ENCODE results near the gene ADAMTS3. TPM values are rescaled to one million over a fixed set of nuclear protein-coding genes. Genes with fewer than 3 reads are reported as not detected.
"Not testable (repeated sequence)": the region's sequence is repeated elsewhere in the genome, so short reads cannot be mapped to it uniquely, and the experiment has no call there.

Gene ADAMTS3
- total RNA-seq, 1 donor from 2014 or later = 0.35 TPM

DNA sequence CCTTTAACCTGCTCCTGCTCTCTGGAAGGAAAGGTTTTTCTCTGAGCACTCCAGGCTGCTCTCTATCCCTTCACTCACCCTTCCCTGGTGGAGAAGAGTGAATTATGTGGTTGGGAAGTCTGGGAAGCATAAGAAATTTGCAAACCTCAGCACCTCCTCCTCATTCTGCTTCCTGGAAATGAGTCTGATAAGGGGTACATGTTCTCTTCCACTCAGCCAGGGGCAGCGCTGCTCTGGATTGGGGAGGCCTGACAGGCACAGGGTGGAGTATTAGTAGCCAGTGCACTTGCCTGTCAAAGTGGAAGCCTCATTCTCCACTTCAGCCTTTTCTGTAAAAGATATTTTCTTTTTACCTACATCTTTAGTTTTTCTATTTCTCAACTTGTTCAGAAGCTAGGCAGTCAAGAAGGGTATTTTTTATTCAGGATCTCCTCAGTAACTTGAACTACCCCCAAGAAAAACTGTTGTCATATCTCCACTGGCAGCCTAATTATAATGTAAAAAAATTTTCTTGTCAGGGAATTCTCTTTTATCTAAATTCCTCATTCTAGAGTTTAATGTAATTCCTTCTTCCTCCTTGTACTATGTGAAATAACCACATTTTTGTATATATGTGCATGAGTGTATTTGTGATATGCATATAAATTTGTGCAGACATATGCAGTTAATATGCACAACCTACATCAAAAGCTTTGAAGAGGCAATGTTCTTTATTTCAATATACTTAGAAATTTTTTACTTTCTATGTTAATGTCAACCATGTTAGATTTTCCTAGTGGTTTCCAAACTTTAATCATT is 15.3 kb downstream of the ADAMTS3 start:
- DNase-seq (ENCODE audit: low spot score) (no peak), ATAC-seq (peak; percentile 40)

GRCh38 chr4:72552447-72552846 is 16.6 kb downstream of the ADAMTS3 start:
- DNase-seq (ENCODE audit: low spot score) (no peak), ATAC-seq (no peak)

DNA sequence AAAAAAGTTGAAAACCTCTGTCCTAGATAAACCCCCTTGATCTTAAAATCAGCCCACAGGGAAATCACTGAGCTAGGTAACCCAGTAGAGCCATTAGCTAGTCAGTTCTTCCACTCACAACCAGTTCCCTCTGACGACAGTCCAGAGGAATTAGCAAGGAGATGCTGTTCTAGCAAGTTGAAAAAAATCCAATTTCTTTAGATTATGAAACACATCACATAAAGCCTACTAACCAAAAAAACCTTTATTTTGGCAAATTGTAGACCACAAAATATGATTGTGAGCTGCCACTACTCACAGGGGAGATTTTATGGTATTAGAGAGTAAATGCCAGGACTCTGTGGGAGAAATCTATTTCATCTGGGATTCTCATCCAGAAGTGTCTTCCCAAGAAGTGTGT is 22.6 kb downstream of the ADAMTS3 start:
- DNase-seq (ENCODE audit: low spot score) (no peak), ATAC-seq (no peak)

DNA sequence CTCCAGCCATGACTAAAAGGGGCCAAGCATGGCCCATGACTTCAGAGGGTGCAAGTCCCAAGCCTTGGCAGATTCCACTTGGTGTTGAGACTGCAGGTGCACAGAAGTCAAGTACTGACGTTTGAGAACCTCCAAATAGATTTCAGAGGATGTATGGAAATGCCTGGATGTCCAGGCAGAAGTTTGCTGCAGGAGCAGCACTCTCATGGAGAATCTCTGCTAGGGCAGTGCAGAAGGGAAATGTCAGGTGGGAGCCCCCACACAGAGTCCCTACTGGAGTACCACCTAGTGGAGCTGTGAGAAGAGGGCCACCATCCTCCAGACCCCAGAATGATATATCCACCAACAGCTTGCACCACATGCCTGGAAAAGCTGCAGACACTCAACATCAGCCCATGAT is 28.3 kb downstream of the ADAMTS3 start:
- ATAC-seq; DNase-seq (ENCODE audit: low spot score): not testable (repeated sequence)

GRCh38 chr4:72538006-72538405 is 31.0 kb downstream of the ADAMTS3 start:
- DNase-seq (ENCODE audit: low spot score) (no peak), ATAC-seq (no peak)

DNA sequence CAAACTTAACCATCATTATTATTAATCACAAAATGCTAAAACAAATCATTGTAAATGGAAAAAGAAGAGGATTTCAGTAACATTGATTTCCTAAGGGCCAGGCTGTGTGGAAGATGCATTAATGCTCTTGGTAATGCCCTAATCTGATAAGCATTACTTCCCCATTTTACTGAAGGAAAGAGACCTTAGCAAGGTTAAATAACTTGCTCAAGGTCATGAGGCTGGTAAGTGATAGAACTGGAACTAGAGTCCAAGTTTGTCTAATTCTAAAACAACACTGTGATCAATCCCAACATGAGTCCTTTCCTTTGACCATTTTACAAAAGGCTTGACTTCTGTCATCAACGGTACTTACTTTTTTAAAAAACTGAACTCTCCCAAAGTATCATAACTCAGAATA is 32.6 kb downstream of the ADAMTS3 start:
- DNase-seq (ENCODE audit: low spot score) = no peak
- no peak for ATAC-seq

DNA sequence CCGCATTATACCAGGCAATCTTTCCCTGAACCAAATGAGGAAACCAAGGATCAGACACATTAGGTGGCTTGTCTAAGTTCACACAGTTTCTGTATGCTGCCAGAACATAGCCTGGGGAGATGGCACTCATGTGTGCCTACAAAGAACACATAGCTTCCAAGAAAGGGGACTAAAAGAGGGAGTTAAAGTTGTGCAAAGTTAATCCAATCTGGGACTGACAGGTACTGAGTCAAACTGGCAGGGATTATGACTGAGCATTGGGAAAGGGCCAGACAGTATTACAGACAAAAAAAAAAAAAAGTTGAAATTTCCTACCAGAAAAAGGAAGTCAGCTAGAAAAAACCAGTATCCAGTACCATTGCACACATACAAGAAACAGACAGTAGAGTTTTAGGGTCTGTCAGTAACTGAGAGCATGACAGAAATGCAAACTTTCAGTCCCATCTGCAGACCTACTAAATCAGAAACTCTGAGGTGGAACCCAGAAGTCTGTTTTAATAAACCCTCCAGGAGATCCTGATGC is 37.2 kb downstream of the ADAMTS3 start:
- ATAC-seq (no peak), DNase-seq (ENCODE audit: low spot score) (no peak)

DNA sequence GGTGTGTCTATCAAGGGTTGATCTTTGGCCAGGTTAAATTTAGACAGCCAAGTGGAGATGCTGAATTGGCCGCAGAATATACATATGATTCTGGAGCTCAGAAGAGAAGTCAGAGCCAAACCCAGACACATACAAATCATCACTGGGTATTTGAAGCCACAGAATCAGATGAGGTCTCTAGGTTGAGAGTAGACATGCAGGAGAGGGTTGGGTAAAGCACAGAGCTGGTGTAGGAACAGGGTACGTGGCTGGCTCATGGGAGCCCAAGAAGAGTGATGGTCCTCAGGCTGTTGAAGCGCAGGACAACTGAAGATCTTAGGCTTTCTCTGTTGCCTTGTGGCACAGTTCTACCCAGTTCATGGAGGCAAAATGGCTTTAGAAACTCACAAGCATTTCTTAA is 37.7 kb downstream of the ADAMTS3 start:
- no peak for ATAC-seq
- DNase-seq (ENCODE audit: low spot score) = no peak

DNA sequence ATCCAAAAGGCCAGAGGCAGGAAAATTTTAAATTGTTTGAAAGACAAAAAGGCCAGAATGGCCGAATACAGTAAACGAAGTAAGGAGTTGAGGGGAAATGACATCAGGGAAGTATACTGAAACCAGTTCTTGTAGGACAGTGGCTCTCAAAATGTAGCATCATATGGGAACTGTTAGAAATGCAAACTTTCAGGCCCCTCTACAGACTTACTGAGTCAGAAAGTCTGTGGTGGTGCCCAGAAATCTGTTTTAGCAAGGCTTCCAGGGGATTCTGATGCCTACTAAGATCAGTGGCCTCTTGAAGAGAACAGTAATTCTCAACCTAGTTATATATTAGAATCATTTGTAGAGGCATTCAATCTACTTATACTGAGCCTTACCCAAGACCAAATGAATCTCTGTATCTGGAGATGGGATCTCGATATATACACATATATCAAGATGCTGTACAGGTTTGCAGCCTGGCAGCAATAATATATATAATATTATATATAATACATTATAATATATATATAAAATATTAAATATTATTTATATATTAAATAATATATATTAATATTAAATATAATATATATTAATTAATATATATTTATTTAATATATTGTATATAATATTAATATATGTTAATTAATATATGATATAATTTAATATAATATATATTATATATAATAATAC is 39.7 kb downstream of the ADAMTS3 start:
- no peak for ATAC-seq
- no peak for DNase-seq (ENCODE audit: low spot score)

- no peak for DNase-seq (ENCODE audit: low spot score)
- ATAC-seq = no peak
These were observed 41.9 kb downstream of the ADAMTS3 start for GRCh38 chr4:72527038-72527646.

DNA sequence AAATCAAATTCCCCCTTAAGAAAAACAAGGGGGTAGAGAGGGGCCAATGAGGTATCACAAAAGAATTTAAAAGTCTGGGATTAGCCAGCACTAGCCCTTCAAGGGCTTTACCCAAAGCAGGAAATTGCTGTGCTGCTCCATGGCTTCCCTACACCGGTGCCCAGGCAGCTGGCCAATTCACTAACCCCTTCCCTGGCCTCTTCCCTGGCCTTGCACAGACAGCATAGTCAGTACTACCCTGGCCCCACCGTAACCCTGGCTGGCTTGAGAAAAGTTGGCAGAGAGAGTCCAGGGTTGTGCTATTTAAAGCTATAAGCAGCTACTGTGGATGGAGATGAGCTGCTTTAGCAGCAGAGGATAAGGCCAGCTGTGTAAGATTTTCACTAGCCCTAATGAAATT is 43.1 kb downstream of the ADAMTS3 start:
- no peak for DNase-seq (ENCODE audit: low spot score)
- peak; percentile 33 for ATAC-seq

DNA sequence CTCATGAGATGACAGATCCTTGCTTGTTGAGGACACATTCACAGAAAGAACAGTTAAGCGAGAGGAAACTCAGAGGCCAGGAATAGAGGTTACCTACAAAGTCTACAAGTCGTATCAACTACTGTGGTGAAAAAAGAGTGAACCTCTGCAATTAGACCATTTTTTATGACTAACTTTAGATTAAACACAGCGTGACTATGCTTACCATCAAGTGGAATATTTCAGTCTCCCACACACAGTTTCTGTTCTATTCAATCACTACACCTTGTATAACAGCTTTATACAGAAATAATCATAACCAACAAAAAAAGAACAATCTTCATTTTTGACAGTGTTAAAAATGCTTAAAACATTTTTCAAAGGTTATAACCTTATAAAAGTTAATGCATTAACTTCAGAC is 46.6 kb downstream of the ADAMTS3 start:
- ATAC-seq (no peak), DNase-seq (ENCODE audit: low spot score) (no peak)

DNA sequence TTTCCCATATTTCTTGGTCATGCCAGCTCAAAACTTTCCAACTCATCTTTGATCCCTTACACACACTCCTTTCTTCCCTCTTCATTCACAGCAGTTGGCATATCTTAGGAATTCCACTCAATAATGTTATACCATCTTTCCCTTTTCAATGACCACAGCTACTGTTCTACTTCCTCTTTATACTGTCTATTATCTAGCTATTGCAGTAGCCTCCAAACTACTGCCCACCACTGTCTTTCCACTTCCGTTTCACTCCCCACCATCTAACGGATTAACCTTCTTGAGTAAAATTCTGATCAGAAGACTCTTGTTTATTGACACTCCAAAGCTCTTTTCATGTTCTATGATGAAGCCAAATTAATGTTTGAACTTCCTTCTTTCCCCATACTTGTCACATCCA is 55.8 kb downstream of the ADAMTS3 start:
- no peak for ATAC-seq
- no peak for DNase-seq (ENCODE audit: low spot score)

- no peak for ATAC-seq
- DNase-seq (ENCODE audit: low spot score) = no peak
These were observed 61.1 kb downstream of the ADAMTS3 start for GRCh38 chr4:72507860-72508419.

DNA sequence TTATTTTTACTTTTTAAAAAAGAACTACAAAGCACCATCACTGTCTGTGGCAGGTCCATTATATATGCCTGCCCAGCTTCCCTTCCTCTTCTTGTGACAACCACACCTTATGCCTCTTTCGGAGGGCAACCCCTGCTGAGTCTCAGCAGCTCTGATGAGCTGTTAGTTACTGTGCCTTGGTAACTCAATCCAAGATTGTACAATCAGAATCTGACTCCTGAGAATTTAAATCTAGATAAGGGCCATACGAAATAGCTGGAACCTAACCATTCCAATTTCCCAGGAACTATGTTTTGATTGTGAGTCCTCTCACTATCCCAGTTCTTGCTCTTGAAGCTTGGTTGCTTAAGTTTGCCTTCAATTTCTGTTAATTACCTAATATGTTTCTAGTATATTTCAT is 61.9 kb downstream of the ADAMTS3 start:
- DNase-seq (ENCODE audit: low spot score) = no peak
- no peak for ATAC-seq

DNA sequence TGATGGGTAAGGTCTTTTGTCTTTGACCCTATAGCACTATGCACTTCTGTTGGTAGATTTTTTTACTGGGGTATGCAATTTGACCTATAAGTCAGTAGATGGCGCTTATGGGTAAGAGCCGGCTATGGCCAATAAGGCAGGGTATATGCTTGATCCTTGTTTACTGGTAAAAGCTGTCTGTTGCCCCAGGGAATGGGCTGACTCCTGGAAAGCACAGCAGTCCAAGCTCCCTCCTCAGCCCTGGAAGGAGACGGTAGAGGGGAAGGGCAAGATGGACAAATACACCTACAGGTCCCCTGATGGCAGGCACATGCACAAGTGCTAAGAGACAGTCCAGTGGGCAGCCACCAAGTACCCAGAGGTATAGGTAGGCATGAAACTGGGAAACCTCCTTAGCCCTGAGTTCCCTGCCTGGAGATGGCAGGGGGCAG is 63.7 kb downstream of the ADAMTS3 start:
- DNase-seq (ENCODE audit: low spot score) (no peak), ATAC-seq (peak; percentile 96)

DNA sequence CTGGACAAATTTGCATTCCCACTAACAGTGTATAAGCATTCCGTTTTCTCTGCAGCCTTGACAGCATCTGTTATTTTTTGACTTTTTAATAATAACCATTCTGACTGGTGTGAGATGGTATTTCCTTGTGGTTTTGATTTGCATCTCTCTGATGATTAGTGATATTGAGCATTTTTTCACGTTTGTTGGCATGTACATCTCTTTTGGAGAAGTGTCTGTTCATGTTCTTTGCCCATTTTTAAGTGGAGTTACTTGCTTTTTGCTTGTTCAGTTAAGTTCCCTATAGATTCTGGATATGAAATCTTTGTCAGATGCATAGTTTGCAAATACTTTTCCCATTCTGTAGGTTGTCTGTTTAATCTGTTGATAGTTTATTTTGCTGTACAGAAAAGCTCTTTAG is 68.8 kb downstream of the ADAMTS3 start:
- DNase-seq (ENCODE audit: low spot score) (no peak), ATAC-seq (no peak)

GRCh38 chr4:72496119-72496518 is 72.9 kb downstream of the ADAMTS3 start:
- DNase-seq (ENCODE audit: low spot score) = no peak
- ATAC-seq = no peak

DNA sequence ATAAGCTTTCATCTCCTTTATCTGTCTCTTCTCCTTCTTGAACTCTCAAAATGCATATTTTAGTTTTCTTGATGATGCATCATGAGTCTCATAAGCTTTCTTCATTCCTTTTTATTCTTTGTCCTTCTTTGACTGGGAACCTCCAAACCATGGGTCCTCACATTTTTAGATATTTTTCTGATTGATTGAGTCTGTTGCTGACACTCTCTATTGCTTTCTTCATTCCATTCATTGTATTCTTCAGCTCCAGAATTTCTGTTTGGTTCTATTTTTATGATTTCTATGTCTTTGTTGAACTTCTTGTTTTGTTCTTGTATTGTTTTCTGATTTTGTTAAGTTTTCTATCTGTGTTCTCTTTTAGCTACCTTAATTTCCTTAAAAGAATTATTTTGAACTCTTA is 74.9 kb downstream of the ADAMTS3 start:
- no peak for DNase-seq (ENCODE audit: low spot score)
- no peak for ATAC-seq

DNA sequence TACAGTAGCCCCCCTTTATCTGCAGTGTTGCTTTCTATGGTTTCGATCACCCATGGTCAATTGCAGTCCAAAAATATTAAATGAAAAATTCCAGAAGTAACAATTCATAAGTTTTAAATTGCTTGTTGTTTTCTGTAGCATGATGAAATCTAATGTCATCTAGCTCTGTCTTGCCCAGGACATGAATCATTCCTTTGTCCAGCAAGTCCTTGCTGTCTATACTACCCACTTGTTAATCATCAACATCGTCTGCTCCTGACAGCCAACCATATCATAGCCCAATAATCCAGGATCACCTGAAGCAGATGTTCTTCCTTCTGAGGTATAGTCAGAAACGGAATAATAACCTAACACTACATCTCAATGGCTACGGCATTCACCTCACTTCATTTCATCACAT is 79.8 kb downstream of the ADAMTS3 start:
- no peak for ATAC-seq
- no peak for DNase-seq (ENCODE audit: low spot score)

DNA sequence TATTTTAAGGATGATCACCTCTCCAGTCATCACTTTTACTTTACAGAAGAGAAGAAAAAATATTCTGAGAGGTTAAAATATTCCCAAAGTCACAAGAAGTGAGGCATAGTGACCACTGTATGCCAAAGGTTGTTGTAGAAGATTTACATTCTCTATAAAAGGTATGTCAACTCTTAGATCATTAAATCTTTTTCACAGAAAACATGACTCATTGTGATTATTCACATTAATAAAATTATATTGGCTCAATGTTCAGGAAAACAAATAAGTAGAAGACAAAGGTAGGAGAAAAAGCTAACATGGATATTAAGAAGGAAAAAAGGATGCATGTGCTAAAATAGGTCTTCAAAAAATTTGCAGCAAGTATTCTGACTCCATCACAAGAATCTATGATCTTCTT is 82.0 kb downstream of the ADAMTS3 start:
- DNase-seq (ENCODE audit: low spot score) (no peak), ATAC-seq (no peak)

DNA sequence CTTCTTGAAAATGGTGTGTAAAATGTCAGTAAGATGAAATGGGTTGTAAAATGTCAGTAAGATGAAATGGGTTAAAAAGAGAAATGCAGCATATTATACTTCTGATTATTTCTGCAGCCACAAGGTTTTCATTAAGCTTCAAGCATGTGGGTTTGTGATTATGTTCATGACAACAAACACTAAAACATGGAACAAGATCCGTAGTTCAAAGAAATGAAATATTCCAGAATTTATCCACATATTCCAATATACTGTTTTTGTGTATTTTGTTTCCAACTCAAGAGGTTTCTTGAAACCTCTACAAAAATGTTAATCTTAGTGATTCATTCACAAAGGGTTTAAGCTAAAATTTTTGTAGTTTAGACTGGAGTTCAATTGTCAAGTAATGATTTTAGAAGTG is 84.0 kb downstream of the ADAMTS3 start:
- DNase-seq (ENCODE audit: low spot score) (no peak), ATAC-seq (no peak)
